ENCODE measurements around the gene WWC1.

- TF ChIP-seq ZNF274 (IDR thresholded peaks at IDR 0.05; ENCODE audit: low read depth, low read length) (no peak), CTCF (IDR thresholded peaks at IDR 0.05 in 2 of 3, conservative IDR thresholded peaks at IDR 0.05 in 1 of 3; ENCODE audit: borderline replicate concordance in 1 of 3, insufficient read depth in 1 of 3, low read depth in 2 of 3, low read length in 2 of 3) (no peak), POLR2A (IDR thresholded peaks at IDR 0.05; ENCODE audit: borderline replicate concordance, extremely low read depth, insufficient read depth, insufficient read length) (no peak), SP1 (IDR thresholded peaks at IDR 0.05; ENCODE audit: low read depth) (no peak), EZH2phosphoT487 (IDR thresholded peaks at IDR 0.05; ENCODE audit: borderline replicate concordance) (no peak), EGR1 (IDR thresholded peaks at IDR 0.05; ENCODE audit: low read depth) (no peak)
Observed at GRCh38 chr5:168261227-168261571, 30.2 kb upstream of the WWC1 start.
